Sigmoid colon (tissue), 7 donors: ENCODE results near the gene GALNT12. TPM values are rescaled to one million over a fixed set of nuclear protein-coding genes. Genes with fewer than 3 reads are reported as not detected.

Experiments used
- DNase-seq: peaks from one replicate; pipeline ENCODE4 v3.0.0-alpha.2; 2019
- H3K27ac ChIP-seq, 4 donors: fragments of 200-600 bp; sonication (generic); one replicate each; pipeline ENCODE4 v1.5.1; 2016 to 2019; ENCODE audit warnings: mild to moderate bottlenecking in 1 of 4
- H3K27me3 ChIP-seq, 3 donors: fragments of 200-600 bp; sonication (generic); one replicate each; pipeline ENCODE4 v1.5.1; 2019; ENCODE audit warnings: mild to moderate bottlenecking in 1 of 3
- H3K36me3 ChIP-seq, 4 donors: fragments of 200-600 bp; sonication (generic); one replicate each; pipeline ENCODE4 v1.5.1; 2016 to 2019
- H3K4me1 ChIP-seq, 4 donors: fragments of 200-600 bp; sonication (generic); one replicate each; pipeline ENCODE4 v1.5.1; 2017 to 2019
- H3K4me3 ChIP-seq, 4 donors: fragments of 200-600 bp; sonication (generic); one replicate each; pipeline ENCODE4 v1.5.1; 2017 to 2019; ENCODE audit warnings: mild to moderate bottlenecking in 2 of 4, moderate library complexity in 1 of 4
- H3K9me3 ChIP-seq, 4 donors: fragments of 200-600 bp in 3 of 4; sonication (generic) in 3 of 4; one replicate each; pipeline versions ENCODE4 v1.5.1 to v1.6.1; 2013 to 2019
- EP300 ChIP-seq, 4 donors: sonication (generic); formaldehyde crosslinking; IDR thresholded peaks; one replicate each; pipeline ENCODE4 v1.6.1; 2017; ENCODE audit warnings: antibody characterized with exemption in 4 of 4
- POLR2A ChIP-seq, 2 donors: fragments of 450-650 bp; IDR thresholded peaks; one replicate each; pipeline ENCODE4 v1.6.1; 2016; ENCODE audit warnings: antibody characterized with exemption in 2 of 2, mild to moderate bottlenecking in 2 of 2, moderate library complexity in 2 of 2
- POLR2AphosphoS5 ChIP-seq, 4 donors: sonication (generic); formaldehyde crosslinking; IDR thresholded peaks; one replicate each; pipeline ENCODE4 v1.6.1; 2017; ENCODE audit warnings: antibody characterized with exemption in 4 of 4
- WGBS, 2 donors: extraction: QIAGEN DNeasy Blood & Tissue Kit; methylation state at CpG; one replicate each; pipeline ENCODE4 v1.1.7; 2013; 5-methylcytosine and 5-hydroxymethylcytosine counted together
- intact Hi-C: fragments of 100-400 bp; cut with DNase I; formaldehyde crosslinking; loops from one replicate; pipeline ENCODE4 v1.15.1; 2023
- polyA plus RNA-seq, 3 donors: library from polyadenylated mRNA; stranded (reverse); fragments of 200-250 nt; gene quantifications; one replicate each; pipeline ENCODE4 v1.2.3, GENCODE V29; 2013
- total RNA-seq, 4 donors: library from RNA; depleted of rRNA; stranded (reverse); fragments of >200 nt; gene quantifications; one replicate each; pipeline ENCODE4 v1.1.0, GENCODE V29; 2016
- TF ChIP-seq, protein P1 (sequence below), 4 experiments: fragments of 450-650 bp in 3 of 4; fragments of 200-600 bp in 1 of 4; IDR thresholded peaks; one replicate each; pipeline ENCODE4 v1.5.1; 2016 to 2019; ENCODE audit warnings: antibody characterized with exemption in 4 of 4, mild to moderate bottlenecking in 3 of 4, moderate library complexity in 2 of 4
- donor health status: healthy with polysubstance abuse.
- donor health status: Bipolar disorder and iron deficiency.
- donor health status: healthy.

GALNT12 gene
- total and polyA plus RNA-seq, 7 donors: 11.5 to 34.2 (median 18.9) TPM

GRCh38 chr9:98879094-98879962, 71.9 kb downstream of the GALNT12 start:
- H3K4me3 ChIP-seq: no peak overlapping the region
- no peak for DNase-seq

GRCh38 chr9:98879963-98880310, 72.5 kb downstream of the GALNT12 start:
- intact Hi-C loops: no loop called here
- Histone ChIP-seq H3K4me1 (peaks cover 0 to 32% (median 18%) of the 10 kb centered on the region in 4 donors), H3K27me3 (no peaks in the 10 kb centered on the region), H3K4me3 (no peak overlapping the region), H3K27ac (peak overlapping the region in 1 of 4 donors; percentile 5), H3K36me3 (no peaks in the 10 kb centered on the region), H3K9me3 (no peaks in the 10 kb centered on the region)
- WGBS, 2 donors: 64 to 67% methylated on average over 8 of the region's 8 CpGs
- DNase-seq: no peak
- TF ChIP-seq POLR2A (IDR thresholded peaks at IDR 0.05): no peak
- TF ChIP-seq EP300 (IDR thresholded peaks at IDR 0.05): no peak
- TF ChIP-seq POLR2AphosphoS5 (IDR thresholded peaks at IDR 0.05): no peak
- TF ChIP-seq, protein P1, sequence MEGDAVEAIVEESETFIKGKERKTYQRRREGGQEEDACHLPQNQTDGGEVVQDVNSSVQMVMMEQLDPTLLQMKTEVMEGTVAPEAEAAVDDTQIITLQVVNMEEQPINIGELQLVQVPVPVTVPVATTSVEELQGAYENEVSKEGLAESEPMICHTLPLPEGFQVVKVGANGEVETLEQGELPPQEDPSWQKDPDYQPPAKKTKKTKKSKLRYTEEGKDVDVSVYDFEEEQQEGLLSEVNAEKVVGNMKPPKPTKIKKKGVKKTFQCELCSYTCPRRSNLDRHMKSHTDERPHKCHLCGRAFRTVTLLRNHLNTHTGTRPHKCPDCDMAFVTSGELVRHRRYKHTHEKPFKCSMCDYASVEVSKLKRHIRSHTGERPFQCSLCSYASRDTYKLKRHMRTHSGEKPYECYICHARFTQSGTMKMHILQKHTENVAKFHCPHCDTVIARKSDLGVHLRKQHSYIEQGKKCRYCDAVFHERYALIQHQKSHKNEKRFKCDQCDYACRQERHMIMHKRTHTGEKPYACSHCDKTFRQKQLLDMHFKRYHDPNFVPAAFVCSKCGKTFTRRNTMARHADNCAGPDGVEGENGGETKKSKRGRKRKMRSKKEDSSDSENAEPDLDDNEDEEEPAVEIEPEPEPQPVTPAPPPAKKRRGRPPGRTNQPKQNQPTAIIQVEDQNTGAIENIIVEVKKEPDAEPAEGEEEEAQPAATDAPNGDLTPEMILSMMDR (IDR thresholded peaks at IDR 0.05): no peak

More at GRCh38 chr9:98879094-98879962, 71.9 kb downstream of the GALNT12 start:
- Histone ChIP-seq H3K27ac (peak overlapping the region in 1 of 4 donors; percentile 5), H3K9me3 (no peaks in the 10 kb centered on the region), H3K27me3 (no peaks in the 10 kb centered on the region), H3K4me1 (peaks cover 0 to 33% (median 19%) of the 10 kb centered on the region in 4 donors), H3K36me3 (no peaks in the 10 kb centered on the region)
- 77 to 79% methylated on average over 5 of the region's 5 CpGs for WGBS, 2 donors
- intact Hi-C loops: no loop called here
- TF ChIP-seq POLR2AphosphoS5 (IDR thresholded peaks at IDR 0.05) (no peak), EP300 (IDR thresholded peaks at IDR 0.05) (no peak)
- TF ChIP-seq, protein P1 (IDR thresholded peaks at IDR 0.05): no peak

GRCh38 chr9:98880311-98881015, 73.0 kb downstream of the GALNT12 start:
- H3K27me3 ChIP-seq: no peaks in the 10 kb centered on the region

DNA sequence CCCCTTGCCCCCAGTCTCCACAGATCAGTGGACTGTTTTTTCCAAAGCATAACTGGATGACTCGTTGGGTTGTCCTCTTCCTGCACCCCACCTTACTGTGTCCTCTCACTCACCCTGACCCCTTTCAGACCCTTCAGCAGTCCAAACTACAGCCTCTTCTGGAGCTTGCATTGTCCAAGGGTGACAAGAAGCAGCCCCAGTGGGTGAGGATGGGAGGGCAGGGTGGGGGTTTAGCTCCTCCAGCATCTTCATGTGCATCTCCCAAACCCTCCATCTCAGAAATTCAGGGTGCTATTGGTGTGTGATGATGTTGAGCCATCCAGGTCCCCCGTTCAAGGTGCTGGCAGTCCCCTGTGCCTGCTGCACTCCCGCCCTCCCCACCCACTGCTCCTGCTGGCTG, 73.9 kb downstream of the GALNT12 start:
- TF ChIP-seq POLR2A (IDR thresholded peaks at IDR 0.05): no peak
- TF ChIP-seq POLR2AphosphoS5 (IDR thresholded peaks at IDR 0.05): no peak
- no peak for TF ChIP-seq EP300 (IDR thresholded peaks at IDR 0.05)
- TF ChIP-seq, protein P1 (IDR thresholded peaks at IDR 0.05): no peak
- H3K9me3 ChIP-seq: no peaks in the 10 kb centered on the region
- peaks cover 0 to 32% (median 18%) of the 10 kb centered on the region in 4 donors for H3K4me1 ChIP-seq
- no peaks in the 10 kb centered on the region for H3K36me3 ChIP-seq
- no peaks in the 10 kb centered on the region for H3K27me3 ChIP-seq
- WGBS, 2 donors: 70 to 85% methylated on average over 3 of the region's 3 CpGs
- no peak for DNase-seq
- intact Hi-C loops: no loop called here
- H3K27ac ChIP-seq: no peak overlapping the region
- no peak overlapping the region for H3K4me3 ChIP-seq

More at GRCh38 chr9:98880311-98881015, 73.0 kb downstream of the GALNT12 start:
- H3K36me3 ChIP-seq: no peaks in the 10 kb centered on the region
- no peak for DNase-seq
- H3K27ac ChIP-seq: peak overlapping the region in 1 of 4 donors; percentile 5
- intact Hi-C loops: no loop called here
- H3K4me3 ChIP-seq: no peak overlapping the region
- WGBS, 2 donors: 50 to 70% methylated on average over 7 of the region's 7 CpGs
- no peaks in the 10 kb centered on the region for H3K9me3 ChIP-seq
- TF ChIP-seq, protein P1 (IDR thresholded peaks at IDR 0.05): no peak
- TF ChIP-seq POLR2AphosphoS5 (IDR thresholded peaks at IDR 0.05) (no peak), EP300 (IDR thresholded peaks at IDR 0.05) (no peak), POLR2A (IDR thresholded peaks at IDR 0.05) (no peak)
- peaks cover 0 to 32% (median 18%) of the 10 kb centered on the region in 4 donors for H3K4me1 ChIP-seq
